HEK293T (cell line): ENCODE measurements around the gene LAMC2.

ENCODE experiments used
- BHLHE40 ChIP-seq: fragments of 450-650 bp; IDR thresholded peaks from 2 replicates; pipeline ENCODE4 v1.6.1; 2016; ENCODE audit warnings: mild to moderate bottlenecking, moderate library complexity, borderline replicate concordance
- FOXA1 ChIP-seq: fragments of 450-650 bp; IDR thresholded peaks from 2 replicates; pipeline ENCODE4 v1.6.1; 2016; ENCODE audit warnings: mild to moderate bottlenecking
- FOXK2 ChIP-seq: fragments of 450-650 bp; IDR thresholded peaks from 2 replicates; pipeline ENCODE4 v1.6.1; 2016; ENCODE audit warnings: mild to moderate bottlenecking
- FOXM1 ChIP-seq: fragments of 450-650 bp; IDR thresholded peaks from 2 replicates; pipeline ENCODE4 v1.6.1; 2017; ENCODE audit warnings: mild to moderate bottlenecking, borderline replicate concordance
- L3MBTL2 ChIP-seq: fragments of 450-650 bp; conservative IDR thresholded peaks from 2 replicates; pipeline ENCODE4 v1.6.1; 2016; ENCODE audit warnings: mild to moderate bottlenecking
- LEF1 ChIP-seq: fragments of 450-650 bp; IDR thresholded peaks from 2 replicates; pipeline ENCODE4 v1.6.1; 2017; ENCODE audit warnings: mild to moderate bottlenecking, borderline replicate concordance
- NFRKB ChIP-seq: fragments of 450-650 bp; IDR thresholded peaks from 2 replicates; pipeline ENCODE4 v1.6.1; 2016; ENCODE audit warnings: mild to moderate bottlenecking, moderate library complexity
- SP1 ChIP-seq: fragments of 450-650 bp; IDR thresholded peaks from 2 replicates; pipeline ENCODE4 v1.6.1; 2017
- TARDBP ChIP-seq: fragments of 450-650 bp; IDR thresholded peaks from 2 replicates; pipeline ENCODE4 v1.6.1; 2016
- ZNF384 ChIP-seq: fragments of 450-650 bp; IDR thresholded peaks from 2 replicates; pipeline ENCODE4 v1.6.1; 2016
- TF ChIP-seq, protein P1 (sequence below): fragments of 450-650 bp; IDR thresholded peaks from 2 replicates; pipeline ENCODE4 v1.6.1; 2016

DNA sequence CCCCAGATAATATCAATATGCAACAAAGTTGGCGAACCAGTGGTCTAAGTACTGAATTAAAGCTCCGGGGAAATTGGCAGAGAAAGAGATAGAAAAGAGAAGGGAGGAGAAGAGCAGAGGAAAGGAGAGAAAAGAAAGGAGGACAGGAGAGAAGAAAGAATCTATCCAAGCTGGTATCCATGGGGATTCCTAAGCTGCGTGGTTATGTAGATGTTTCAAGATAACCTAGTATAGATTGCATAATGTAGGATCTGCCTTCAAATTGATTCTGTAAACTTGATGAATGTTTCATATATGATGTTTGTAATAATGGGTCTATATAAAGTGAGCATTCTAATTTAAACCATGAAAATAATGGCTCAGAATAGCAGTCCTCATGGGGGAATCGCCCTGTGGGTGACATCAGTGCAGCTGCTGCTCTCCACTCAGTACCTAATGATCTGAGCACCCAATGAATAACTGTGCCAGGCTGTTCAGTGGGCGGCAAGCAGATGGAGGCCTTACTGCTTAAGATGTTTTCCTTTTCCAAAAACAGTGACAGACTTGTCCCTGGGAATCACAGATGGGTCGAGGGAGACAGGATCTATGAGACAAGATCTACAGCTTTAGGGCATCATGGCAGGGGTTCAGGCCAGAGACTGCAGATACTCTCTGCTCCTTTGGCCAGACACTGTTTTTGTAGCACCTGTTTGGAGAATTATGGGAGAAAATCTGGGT is 78.0 kb downstream of the LAMC2 start:
- TF ChIP-seq FOXK2 (no peak), NFRKB (no peak), LEF1 (no peak), FOXM1 (no peak), L3MBTL2 (no peak), BHLHE40 (no peak), TARDBP (no peak), FOXA1 (no peak), SP1 (no peak), ZNF384 (no peak)
- TF ChIP-seq, protein P1, sequence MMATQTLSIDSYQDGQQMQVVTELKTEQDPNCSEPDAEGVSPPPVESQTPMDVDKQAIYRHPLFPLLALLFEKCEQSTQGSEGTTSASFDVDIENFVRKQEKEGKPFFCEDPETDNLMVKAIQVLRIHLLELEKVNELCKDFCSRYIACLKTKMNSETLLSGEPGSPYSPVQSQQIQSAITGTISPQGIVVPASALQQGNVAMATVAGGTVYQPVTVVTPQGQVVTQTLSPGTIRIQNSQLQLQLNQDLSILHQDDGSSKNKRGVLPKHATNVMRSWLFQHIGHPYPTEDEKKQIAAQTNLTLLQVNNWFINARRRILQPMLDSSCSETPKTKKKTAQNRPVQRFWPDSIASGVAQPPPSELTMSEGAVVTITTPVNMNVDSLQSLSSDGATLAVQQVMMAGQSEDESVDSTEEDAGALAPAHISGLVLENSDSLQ, result no peak
